OCI-LY1 (cell line): Measurements from ENCODE around the gene TUBA3E.
"Not testable (repeated sequence)": the region's sequence is repeated elsewhere in the genome, so short reads cannot be mapped to it uniquely, and the experiment has no call there.

Source experiments
- EZH2 ChIP-seq: fragments of 200-600 bp; sonication (generic), shearing (Covaris generic); IDR thresholded peaks from 2 replicates; pipeline ENCODE4 v1.8.0; 2017; ENCODE audit warnings: borderline replicate concordance, mixed run types, mild to moderate bottlenecking, antibody characterized with exemption, low read length, moderate library complexity, mixed read lengths
- TF ChIP-seq, protein P1 (sequence below): fragments of 200-600 bp; sonication (generic), shearing (Covaris generic); IDR thresholded peaks from 2 replicates; pipeline ENCODE4 v1.5.1; 2017; ENCODE audit warnings: mild to moderate bottlenecking, antibody characterized with exemption, low read length, moderate library complexity, mixed read lengths

DNA sequence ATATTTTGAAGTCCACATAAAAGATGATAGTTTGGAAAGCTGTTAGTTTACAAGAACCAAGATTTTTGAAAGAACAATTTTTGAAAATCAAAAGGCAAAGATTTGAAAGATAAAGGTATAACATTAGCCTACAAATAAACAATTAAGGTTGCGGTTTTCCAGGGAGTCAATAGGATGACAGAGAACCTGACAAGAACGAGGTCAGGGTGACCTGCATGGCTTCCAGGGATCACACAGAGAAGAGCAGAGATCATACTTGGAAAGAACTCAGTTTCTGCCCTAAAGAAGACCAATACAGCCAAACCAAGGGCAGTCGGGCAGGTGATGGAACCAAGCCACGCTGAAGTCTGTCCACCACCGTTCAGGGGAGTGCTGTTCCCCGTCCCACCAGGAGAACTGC, 41.3 kb upstream of the TUBA3E start:
- not testable (repeated sequence) for TF ChIP-seq EZH2
- TF ChIP-seq, protein P1, sequence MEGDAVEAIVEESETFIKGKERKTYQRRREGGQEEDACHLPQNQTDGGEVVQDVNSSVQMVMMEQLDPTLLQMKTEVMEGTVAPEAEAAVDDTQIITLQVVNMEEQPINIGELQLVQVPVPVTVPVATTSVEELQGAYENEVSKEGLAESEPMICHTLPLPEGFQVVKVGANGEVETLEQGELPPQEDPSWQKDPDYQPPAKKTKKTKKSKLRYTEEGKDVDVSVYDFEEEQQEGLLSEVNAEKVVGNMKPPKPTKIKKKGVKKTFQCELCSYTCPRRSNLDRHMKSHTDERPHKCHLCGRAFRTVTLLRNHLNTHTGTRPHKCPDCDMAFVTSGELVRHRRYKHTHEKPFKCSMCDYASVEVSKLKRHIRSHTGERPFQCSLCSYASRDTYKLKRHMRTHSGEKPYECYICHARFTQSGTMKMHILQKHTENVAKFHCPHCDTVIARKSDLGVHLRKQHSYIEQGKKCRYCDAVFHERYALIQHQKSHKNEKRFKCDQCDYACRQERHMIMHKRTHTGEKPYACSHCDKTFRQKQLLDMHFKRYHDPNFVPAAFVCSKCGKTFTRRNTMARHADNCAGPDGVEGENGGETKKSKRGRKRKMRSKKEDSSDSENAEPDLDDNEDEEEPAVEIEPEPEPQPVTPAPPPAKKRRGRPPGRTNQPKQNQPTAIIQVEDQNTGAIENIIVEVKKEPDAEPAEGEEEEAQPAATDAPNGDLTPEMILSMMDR = not testable (repeated sequence)
